IMR-90 (cell line): ENCODE measurements around the gene PRKCE. TPM values are rescaled to one million over a fixed set of nuclear protein-coding genes. Genes with fewer than 3 reads are reported as not detected.

Experiments
- ATAC-seq: fragments of 200-7000 bp; cut with Tn5 transposase; 2 replicates; pipeline ENCODE4 v1.9.1; 2020; ENCODE audit warnings: low read depth, mild to moderate bottlenecking, moderate library complexity
- BruUV-seq: library from RNA; stranded (reverse); fragments of 400-500 nt; replicated peaks from 2 replicates; lab custom pipeline; 2021; lab: Mats Ljungman, UMichigan
- CTCF ChIA-PET: fragments of 300-600 bp; formaldehyde crosslinking; extraction: SDS; loops from one replicate; lab custom pipeline; 2021; ENCODE audit warnings: antibody characterized with exemption; lab: Yijun Ruan, JAX
- POLR2A ChIA-PET: fragments of 300-600 bp; sonication (Branson Sonifier 250); formaldehyde crosslinking; loops from one replicate; lab custom pipeline; 2022; ENCODE audit warnings: antibody characterized with exemption; ENCODE audit not compliant: unreplicated experiment; lab: Charles Lee
- DNase-seq: peaks from one replicate; pipeline ENCODE4 v3.0.0; 2013
- H2AFZ ChIP-seq: replicated peaks from 2 replicates; pipeline ENCODE3; 2013; ENCODE audit warnings: low read length, mild to moderate bottlenecking; ENCODE audit not compliant: poor library complexity
- H2AK5ac ChIP-seq: 2 replicates; pipeline ENCODE4 v1.6.1; 2013; ENCODE audit warnings: low read depth, low read length, inconsistent platforms
- H2AK9ac ChIP-seq: replicated peaks from 2 replicates; pipeline ENCODE3; 2013; ENCODE audit warnings: mild to moderate bottlenecking, low read depth, low read length, moderate library complexity; ENCODE audit not compliant: poor library complexity
- H2BK120ac ChIP-seq: 2 replicates; pipeline ENCODE4 v1.6.1; 2013; ENCODE audit warnings: low read depth, low read length, inconsistent platforms
- H2BK15ac ChIP-seq: 3 replicates; pipeline ENCODE4 v1.6.1; 2013; ENCODE audit warnings: low read depth, low read length, inconsistent platforms
- H2BK20ac ChIP-seq: 2 replicates; pipeline ENCODE4 v1.6.1; 2013; ENCODE audit warnings: low read depth, mild to moderate bottlenecking, inconsistent platforms, low read length, moderate library complexity
- H2BK5ac ChIP-seq: 2 replicates; pipeline ENCODE4 v1.6.1; 2013; ENCODE audit warnings: mild to moderate bottlenecking, low read depth, low read length, inconsistent platforms; ENCODE audit not compliant: poor library complexity, severe bottlenecking
- H3K14ac ChIP-seq: replicated peaks from 2 replicates; pipeline ENCODE4 v1.6.1; 2013; ENCODE audit warnings: low read depth, low read length, inconsistent platforms
- H3K18ac ChIP-seq: 2 replicates; pipeline ENCODE4 v1.6.1; 2013; ENCODE audit warnings: low read depth, low read length, control low read depth
- H3K23ac ChIP-seq: 2 replicates; pipeline ENCODE4 v1.6.1; 2013; ENCODE audit warnings: low read depth, low read length, inconsistent platforms
- H3K27ac ChIP-seq: 2 replicates; pipeline ENCODE4 v1.5.1; 2013; ENCODE audit warnings: mild to moderate bottlenecking, control low read depth, low read length; ENCODE audit not compliant: insufficient read depth
- H3K27me3 ChIP-seq: 2 replicates; pipeline ENCODE4 v1.6.1; 2013; ENCODE audit warnings: low read length; ENCODE audit not compliant: control insufficient read depth, insufficient read depth
- H3K36me3 ChIP-seq: 2 replicates; pipeline ENCODE4 v1.6.1; 2013; ENCODE audit warnings: low read length, mixed read lengths; ENCODE audit not compliant: control insufficient read depth, insufficient read depth
- H3K4ac ChIP-seq: 2 replicates; pipeline ENCODE4 v1.6.1; 2013; ENCODE audit warnings: low read depth, low read length, inconsistent platforms
- H3K4me1 ChIP-seq: 2 replicates; pipeline ENCODE4 v1.6.1; 2013; ENCODE audit warnings: low read length, mixed read lengths; ENCODE audit not compliant: control insufficient read depth, insufficient read depth
- H3K4me2 ChIP-seq: 2 replicates; pipeline ENCODE4 v1.6.1; 2013; ENCODE audit warnings: low read depth, mild to moderate bottlenecking, control low read depth, low read length, moderate library complexity
- H3K4me3 ChIP-seq: 2 replicates; pipeline ENCODE4 v1.5.1; 2013; ENCODE audit warnings: low read depth, mild to moderate bottlenecking, control low read depth, low read length, moderate library complexity; ENCODE audit not compliant: insufficient read depth
- H3K56ac ChIP-seq: 2 replicates; pipeline ENCODE4 v1.6.1; 2013; ENCODE audit warnings: low read length, inconsistent platforms; ENCODE audit not compliant: insufficient read depth; ENCODE audit errors: extremely low read depth
- H3K79me1 ChIP-seq, 2 experiments: 2 replicates each; pipeline ENCODE4 v1.6.1; 2013; ENCODE audit warnings: low read length in 2 of 2, inconsistent platforms in 1 of 2, low read depth in 1 of 2
- H3K9ac ChIP-seq: 2 replicates; pipeline ENCODE4 v1.6.1; 2013; ENCODE audit warnings: low read depth, low read length, control low read depth
- H3K9me1 ChIP-seq: 2 replicates; pipeline ENCODE4 v1.6.1; 2013; ENCODE audit warnings: low read length, inconsistent platforms; ENCODE audit not compliant: insufficient read depth
- H3K9me3 ChIP-seq: 2 replicates; pipeline ENCODE4 v1.6.1; 2013; ENCODE audit warnings: low read length; ENCODE audit not compliant: control insufficient read depth, insufficient read depth
- H4K20me1 ChIP-seq: 2 replicates; pipeline ENCODE4 v1.6.1; 2013; ENCODE audit warnings: low read length, inconsistent platforms; ENCODE audit not compliant: insufficient read depth
- H4K5ac ChIP-seq: 2 replicates; pipeline ENCODE4 v1.6.1; 2013; ENCODE audit warnings: mild to moderate bottlenecking, low read depth, low read length, control low read depth
- H4K8ac ChIP-seq, 2 experiments: 2 replicates each; pipeline ENCODE4 v1.6.1; 2013; ENCODE audit warnings: low read depth in 2 of 2, low read length in 2 of 2, control low read depth in 1 of 2, inconsistent platforms in 1 of 2
- H4K91ac ChIP-seq: 2 replicates; pipeline ENCODE4 v1.6.1; 2013; ENCODE audit warnings: low read depth, low read length, inconsistent platforms; ENCODE audit not compliant: insufficient read depth
- CEBPB ChIP-seq: IDR thresholded peaks from 2 replicates; pipeline ENCODE4 v1.6.1; 2012; ENCODE audit warnings: low read depth, low read length, improper control_type of control experiment
- CHD1 ChIP-seq: IDR thresholded peaks from 2 replicates; pipeline ENCODE4 v1.6.1; 2012; ENCODE audit warnings: low read depth, low read length, improper control_type of control experiment
- FOS ChIP-seq: fragments of 150-350 bp; IDR thresholded peaks from 2 replicates; pipeline ENCODE4 v1.6.1; 2016; ENCODE audit warnings: low read depth, low read length
- MAZ ChIP-seq: IDR thresholded peaks from 2 replicates; pipeline ENCODE4 v1.6.1; 2012; ENCODE audit warnings: low read depth, mild to moderate bottlenecking, low read length, improper control_type of control experiment, moderate library complexity, borderline replicate concordance
- MXI1 ChIP-seq: IDR thresholded peaks from 2 replicates; pipeline ENCODE4 v1.6.1; 2012; ENCODE audit warnings: low read depth, mild to moderate bottlenecking, low read length, moderate library complexity, borderline replicate concordance
- NFE2L2 ChIP-seq: fragments of 150-350 bp; IDR thresholded peaks from 2 replicates; pipeline ENCODE4 v1.6.1; 2016; ENCODE audit warnings: low read depth, mild to moderate bottlenecking, low read length
- POLR2A ChIP-seq: IDR thresholded peaks from 2 replicates; pipeline ENCODE4 v1.6.1; 2012; ENCODE audit warnings: mild to moderate bottlenecking, low read depth, low read length
- RAD21 ChIP-seq: IDR thresholded peaks from 2 replicates; pipeline ENCODE4 v1.6.1; 2012; ENCODE audit warnings: low read length, improper control_type of control experiment
- RCOR1 ChIP-seq: IDR thresholded peaks from 2 replicates; pipeline ENCODE4 v1.6.1; 2012; ENCODE audit warnings: mild to moderate bottlenecking, low read length, improper control_type of control experiment; ENCODE audit not compliant: insufficient replicate concordance
- RFX5 ChIP-seq: IDR thresholded peaks from 2 replicates; pipeline ENCODE4 v1.8.0; 2012; ENCODE audit warnings: low read depth, mild to moderate bottlenecking, low read length, moderate library complexity
- SMC3 ChIP-seq: fragments of 150-350 bp; IDR thresholded peaks from 2 replicates; pipeline ENCODE4 v1.6.1; 2016; ENCODE audit warnings: low read depth, mild to moderate bottlenecking, antibody characterized with exemption, low read length, moderate library complexity
- WGBS, 2 experiments: methylation state at CpG; one replicate each; pipeline versions ENCODE4 v1.1.5 to v1.1.7; 2013; ENCODE audit warnings: missing lambda C conversion rate in 2 of 2; ENCODE audit not compliant: insufficient read length in 1 of 2; ENCODE audit errors: extremely low coverage in 2 of 2; 5-methylcytosine and 5-hydroxymethylcytosine counted together
- dilution Hi-C: fragments of 300-500 bp; cut with HindIII; formaldehyde crosslinking; loops from one replicate; pipeline ENCODE4 v1.14.3; 2018; ENCODE audit warnings: low sequenced_read_pairs; ENCODE audit not compliant: unreplicated experiment
- in situ Hi-C: fragments of 300-500 bp; cut with MboI; formaldehyde crosslinking; loops from 3 replicates; pipeline ENCODE4 v1.14.3; 2019; ENCODE audit warnings: low sequenced_read_pairs, inconsistent platforms, mixed read lengths
- intact Hi-C: fragments of 100-400 bp; cut with micrococcal nuclease; formaldehyde crosslinking; loops from 2 replicates; pipeline ENCODE4 v1.10.0; 2022
- polyA plus RNA-seq, 3 experiments: library from polyadenylated mRNA; depleted of rRNA; stranded (reverse); fragments of >200 nt; gene quantifications; 2 replicates each; pipeline ENCODE4 v1.2.3, GENCODE V29; 2012; ENCODE audit warnings: low replicate concordance in 1 of 3
- total RNA-seq: library from RNA; depleted of rRNA; stranded (reverse); fragments of >200 nt; gene quantifications from 2 replicates; pipeline ENCODE4 v1.2.3, GENCODE V29; 2012
- TF ChIP-seq, protein P1 (sequence below): fragments of 150-350 bp; IDR thresholded peaks from 2 replicates; pipeline ENCODE4 v1.6.1; 2016; ENCODE audit warnings: low read depth, mild to moderate bottlenecking, low read length, moderate library complexity, borderline replicate concordance
- TF ChIP-seq, protein P2 (sequence below): conservative IDR thresholded peaks from 2 replicates; pipeline ENCODE4 v1.5.1; 2012; ENCODE audit warnings: mild to moderate bottlenecking, low read depth, low read length, improper control_type of control experiment

PRKCE gene
- total and polyA plus RNA-seq, 2 of the 4 experiments (the other 2 are of a cell fraction), result 8.1 to 32.4 TPM

DNA sequence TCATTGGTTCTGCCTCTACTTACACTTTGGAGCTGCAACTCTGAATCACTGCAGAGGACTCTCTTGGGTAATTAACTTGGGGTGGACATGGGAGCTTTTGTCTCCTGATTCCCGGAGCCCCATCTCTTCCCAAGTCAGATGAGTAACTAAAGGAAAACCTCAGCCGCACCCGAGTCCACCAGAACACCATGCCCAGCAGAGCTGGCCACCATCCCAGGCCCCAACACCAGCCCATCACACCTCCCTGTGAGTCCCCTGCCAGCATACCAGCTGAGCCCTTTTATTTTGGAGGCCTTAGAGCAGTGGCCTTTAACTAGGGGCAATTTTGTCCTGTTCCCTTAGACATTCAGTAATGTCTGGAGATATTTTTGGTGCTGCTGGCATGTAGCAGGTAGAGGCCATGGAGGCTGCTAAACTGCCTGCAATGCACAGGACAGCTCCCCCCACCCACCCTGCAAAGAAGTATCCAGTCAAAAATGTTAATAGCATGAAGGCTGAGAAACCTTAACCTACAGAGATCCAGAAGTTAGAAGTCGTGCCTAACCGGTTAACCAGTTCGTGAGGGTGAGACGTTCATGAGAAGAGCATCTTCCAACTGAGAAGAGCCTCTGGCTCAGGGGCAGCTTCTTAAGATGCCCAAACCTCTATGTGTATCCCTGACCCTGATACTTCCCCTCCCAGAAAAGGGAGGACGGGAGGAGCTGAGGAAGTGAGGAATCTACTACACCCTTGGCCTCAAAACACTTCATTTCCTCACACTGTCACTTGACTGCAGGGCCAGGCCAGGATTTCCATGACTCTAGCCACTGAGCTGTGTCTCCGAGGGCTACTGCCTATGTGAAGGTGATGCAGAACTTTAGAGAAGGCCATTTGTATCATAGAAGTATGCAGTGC is 505.8 kb downstream of the PRKCE start:
- Histone ChIP-seq H3K56ac (no peak overlapping the region), H2AK5ac (peak overlapping the region; percentile 63), H3K4me3 (no peak overlapping the region), H4K8ac (peak overlapping the region in 1 of 2 experiments; percentile 2; a peak in 1 of 4 replicates), H3K9ac (no peak overlapping the region), H3K9me1 (peaks cover 16% of the 10 kb centered on the region), H3K4me1 (peaks cover 12% of the 10 kb centered on the region), H3K27me3 (no peaks in the 10 kb centered on the region), H3K36me3 (peaks cover 11% of the 10 kb centered on the region; the same call in 1 of the 2 replicates), H3K79me1 (no peaks in the 10 kb centered on the region; a peak in 1 of 4 replicates), H2BK20ac (no peak overlapping the region), H2BK5ac (no peak overlapping the region), H2AK9ac (no peak overlapping the region), H3K9me3 (no peaks in the 10 kb centered on the region), H2BK15ac (peak overlapping the region; percentile 2; the same call in 1 of the 3 replicates), H3K4ac (peak overlapping the region; percentile 8), H3K4me2 (no peak overlapping the region), H4K20me1 (no peaks in the 10 kb centered on the region), H4K5ac (no peak overlapping the region), H4K91ac (0 out of 2 replicates have a peak overlapping the region, but pooled peaks have one; percentile 10), H3K27ac (no peak overlapping the region; the same call in 1 of the 2 replicates), H2BK120ac (0 out of 2 replicates have a peak overlapping the region, but pooled peaks have one; percentile 44), H3K23ac (peak overlapping the region; percentile 6; the same call in 1 of the 2 replicates), H3K18ac (no peak overlapping the region; the same call in 1 of the 2 replicates), H2AFZ (no peak overlapping the region), H3K14ac (peak overlapping the region; percentile 17; the same call in 1 of the 2 replicates)
- CTCF ChIA-PET, result no interaction called here
- no TSS peak for BruUV-seq
- POLR2A ChIA-PET, result no interaction called here
- dilution Hi-C loops, result no loop called here
- intact Hi-C loops, result no loop called here
- in situ Hi-C loops, result no loop called here
- no peak; the same call in 1 of the 2 replicates for ATAC-seq
- no peak for DNase-seq
- no CpG with 5 or more reads among the region's 9 CpGs for WGBS, 2 experiments
- TF ChIP-seq NFE2L2 (no peak), FOS (no peak), POLR2A (no peak), MXI1 (no peak), CHD1 (no peak), CEBPB (no peak), RCOR1 (no peak), RFX5 (no peak), RAD21 (no peak), SMC3 (no peak), MAZ (no peak)
- TF ChIP-seq, protein P1, sequence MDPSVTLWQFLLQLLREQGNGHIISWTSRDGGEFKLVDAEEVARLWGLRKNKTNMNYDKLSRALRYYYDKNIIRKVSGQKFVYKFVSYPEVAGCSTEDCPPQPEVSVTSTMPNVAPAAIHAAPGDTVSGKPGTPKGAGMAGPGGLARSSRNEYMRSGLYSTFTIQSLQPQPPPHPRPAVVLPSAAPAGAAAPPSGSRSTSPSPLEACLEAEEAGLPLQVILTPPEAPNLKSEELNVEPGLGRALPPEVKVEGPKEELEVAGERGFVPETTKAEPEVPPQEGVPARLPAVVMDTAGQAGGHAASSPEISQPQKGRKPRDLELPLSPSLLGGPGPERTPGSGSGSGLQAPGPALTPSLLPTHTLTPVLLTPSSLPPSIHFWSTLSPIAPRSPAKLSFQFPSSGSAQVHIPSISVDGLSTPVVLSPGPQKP, result no peak
- TF ChIP-seq, protein P2, sequence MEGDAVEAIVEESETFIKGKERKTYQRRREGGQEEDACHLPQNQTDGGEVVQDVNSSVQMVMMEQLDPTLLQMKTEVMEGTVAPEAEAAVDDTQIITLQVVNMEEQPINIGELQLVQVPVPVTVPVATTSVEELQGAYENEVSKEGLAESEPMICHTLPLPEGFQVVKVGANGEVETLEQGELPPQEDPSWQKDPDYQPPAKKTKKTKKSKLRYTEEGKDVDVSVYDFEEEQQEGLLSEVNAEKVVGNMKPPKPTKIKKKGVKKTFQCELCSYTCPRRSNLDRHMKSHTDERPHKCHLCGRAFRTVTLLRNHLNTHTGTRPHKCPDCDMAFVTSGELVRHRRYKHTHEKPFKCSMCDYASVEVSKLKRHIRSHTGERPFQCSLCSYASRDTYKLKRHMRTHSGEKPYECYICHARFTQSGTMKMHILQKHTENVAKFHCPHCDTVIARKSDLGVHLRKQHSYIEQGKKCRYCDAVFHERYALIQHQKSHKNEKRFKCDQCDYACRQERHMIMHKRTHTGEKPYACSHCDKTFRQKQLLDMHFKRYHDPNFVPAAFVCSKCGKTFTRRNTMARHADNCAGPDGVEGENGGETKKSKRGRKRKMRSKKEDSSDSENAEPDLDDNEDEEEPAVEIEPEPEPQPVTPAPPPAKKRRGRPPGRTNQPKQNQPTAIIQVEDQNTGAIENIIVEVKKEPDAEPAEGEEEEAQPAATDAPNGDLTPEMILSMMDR, result no peak
